NB4 (cell line): ENCODE results near the gene RASSF4.

Experiments used
- DNase-seq: peaks from one replicate; pipeline ENCODE4 v3.0.0; 2010; ENCODE audit warnings: low read depth
- H3K4me3 ChIP-seq: one replicate; pipeline ENCODE4 v1.5.1; 2011; ENCODE audit warnings: mild to moderate bottlenecking, low read depth, low read length, moderate library complexity
- MYC ChIP-seq: IDR thresholded peaks from 2 replicates; pipeline ENCODE4 v1.6.1; 2011; ENCODE audit warnings: low read depth, low read length
- POLR2A ChIP-seq: IDR thresholded peaks from 2 replicates; pipeline ENCODE4 v1.6.1; 2011; ENCODE audit warnings: mild to moderate bottlenecking; ENCODE audit not compliant: insufficient read length; ENCODE audit errors: extremely low read depth
- TF ChIP-seq, protein P1 (sequence below): IDR thresholded peaks from one replicate; pipeline ENCODE4 v1.5.1; 2012; ENCODE audit warnings: low read depth, low read length
- TF ChIP-seq, protein P2 (sequence below): IDR thresholded peaks from 2 replicates; pipeline ENCODE4 v1.6.1; 2011; ENCODE audit warnings: low read depth, low read length

RASSF4 gene

DNA sequence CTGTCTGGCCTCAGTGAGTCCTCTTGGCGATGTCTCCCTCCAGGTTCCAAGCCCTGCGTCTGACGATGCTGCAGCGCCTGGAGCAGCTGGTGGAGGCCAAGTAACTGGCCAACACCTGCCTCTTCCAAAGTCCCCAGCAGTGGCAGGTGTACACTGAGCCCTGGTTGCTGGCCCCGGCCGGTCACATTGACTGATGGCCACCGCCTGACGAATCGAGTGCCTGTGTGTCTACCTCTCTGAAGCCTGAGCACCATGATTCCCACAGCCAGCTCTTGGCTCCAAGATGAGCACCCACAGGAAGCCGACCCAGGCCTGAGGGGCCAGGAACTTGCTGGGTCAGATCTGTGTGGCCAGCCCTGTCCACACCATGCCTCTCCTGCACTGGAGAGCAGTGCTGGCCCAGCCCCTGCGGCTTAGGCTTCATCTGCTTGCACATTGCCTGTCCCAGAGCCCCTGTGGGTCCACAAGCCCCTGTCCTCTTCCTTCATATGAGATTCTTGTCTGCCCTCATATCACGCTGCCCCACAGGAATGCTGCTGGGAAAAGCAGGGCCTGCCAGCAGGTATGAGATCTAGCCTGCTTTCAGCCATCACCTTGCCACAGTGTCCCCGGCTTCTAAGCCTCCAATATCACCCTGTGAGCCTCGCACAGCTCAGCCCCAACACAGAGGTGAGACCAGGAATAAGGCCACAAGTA lies 33.8 kb downstream of the RASSF4 start:
- TF ChIP-seq, protein P1, sequence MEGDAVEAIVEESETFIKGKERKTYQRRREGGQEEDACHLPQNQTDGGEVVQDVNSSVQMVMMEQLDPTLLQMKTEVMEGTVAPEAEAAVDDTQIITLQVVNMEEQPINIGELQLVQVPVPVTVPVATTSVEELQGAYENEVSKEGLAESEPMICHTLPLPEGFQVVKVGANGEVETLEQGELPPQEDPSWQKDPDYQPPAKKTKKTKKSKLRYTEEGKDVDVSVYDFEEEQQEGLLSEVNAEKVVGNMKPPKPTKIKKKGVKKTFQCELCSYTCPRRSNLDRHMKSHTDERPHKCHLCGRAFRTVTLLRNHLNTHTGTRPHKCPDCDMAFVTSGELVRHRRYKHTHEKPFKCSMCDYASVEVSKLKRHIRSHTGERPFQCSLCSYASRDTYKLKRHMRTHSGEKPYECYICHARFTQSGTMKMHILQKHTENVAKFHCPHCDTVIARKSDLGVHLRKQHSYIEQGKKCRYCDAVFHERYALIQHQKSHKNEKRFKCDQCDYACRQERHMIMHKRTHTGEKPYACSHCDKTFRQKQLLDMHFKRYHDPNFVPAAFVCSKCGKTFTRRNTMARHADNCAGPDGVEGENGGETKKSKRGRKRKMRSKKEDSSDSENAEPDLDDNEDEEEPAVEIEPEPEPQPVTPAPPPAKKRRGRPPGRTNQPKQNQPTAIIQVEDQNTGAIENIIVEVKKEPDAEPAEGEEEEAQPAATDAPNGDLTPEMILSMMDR = no peak
- TF ChIP-seq MYC (no peak), POLR2A (no peak)
- TF ChIP-seq, protein P2, sequence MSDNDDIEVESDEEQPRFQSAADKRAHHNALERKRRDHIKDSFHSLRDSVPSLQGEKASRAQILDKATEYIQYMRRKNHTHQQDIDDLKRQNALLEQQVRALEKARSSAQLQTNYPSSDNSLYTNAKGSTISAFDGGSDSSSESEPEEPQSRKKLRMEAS = no peak
- no peak for DNase-seq
- no peak overlapping the region for H3K4me3 ChIP-seq

DNA sequence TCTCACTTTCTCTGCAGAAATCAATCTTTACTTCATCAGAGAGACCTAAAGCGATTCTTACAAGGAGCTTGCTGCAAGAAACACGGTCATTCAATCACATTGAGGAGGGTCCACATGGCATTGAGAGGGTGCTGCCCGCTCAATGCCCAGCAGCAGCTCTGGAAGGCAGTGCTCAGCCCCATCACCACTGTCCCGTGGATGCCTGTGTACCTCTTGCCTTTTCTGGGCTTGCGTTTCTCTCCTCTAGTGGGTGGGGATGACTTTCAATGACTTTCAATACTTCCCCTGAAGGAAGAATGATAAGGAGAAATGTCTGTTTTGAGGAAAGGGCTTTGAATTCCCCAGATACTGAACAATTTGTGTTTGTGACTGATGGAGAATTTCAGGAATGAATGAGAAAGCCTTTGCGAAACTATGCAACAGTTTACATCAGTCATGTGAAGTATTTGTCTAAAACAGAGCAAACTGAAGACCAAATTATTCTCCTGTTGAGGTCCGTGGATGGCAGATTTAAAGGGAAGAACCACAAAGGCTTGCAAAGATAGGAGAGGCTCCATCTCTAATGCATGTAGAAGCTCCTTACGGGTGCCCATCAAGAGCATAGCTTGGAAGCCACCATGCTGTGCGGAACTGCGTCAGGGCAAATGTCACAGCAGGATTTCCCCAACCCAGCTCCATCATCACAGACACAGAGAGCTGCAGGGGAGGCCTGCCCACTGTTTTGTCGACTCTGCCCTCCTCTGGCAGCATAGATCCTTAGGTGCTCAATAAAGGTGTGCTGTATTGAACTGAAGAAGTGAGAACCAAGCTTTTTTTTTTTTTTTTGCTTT lies 34.5 kb downstream of the RASSF4 start:
- no peak for DNase-seq
- TF ChIP-seq, protein P1 = no peak
- TF ChIP-seq POLR2A (no peak), MYC (no peak)
- TF ChIP-seq, protein P2 = no peak
- no peak overlapping the region for H3K4me3 ChIP-seq

DNA sequence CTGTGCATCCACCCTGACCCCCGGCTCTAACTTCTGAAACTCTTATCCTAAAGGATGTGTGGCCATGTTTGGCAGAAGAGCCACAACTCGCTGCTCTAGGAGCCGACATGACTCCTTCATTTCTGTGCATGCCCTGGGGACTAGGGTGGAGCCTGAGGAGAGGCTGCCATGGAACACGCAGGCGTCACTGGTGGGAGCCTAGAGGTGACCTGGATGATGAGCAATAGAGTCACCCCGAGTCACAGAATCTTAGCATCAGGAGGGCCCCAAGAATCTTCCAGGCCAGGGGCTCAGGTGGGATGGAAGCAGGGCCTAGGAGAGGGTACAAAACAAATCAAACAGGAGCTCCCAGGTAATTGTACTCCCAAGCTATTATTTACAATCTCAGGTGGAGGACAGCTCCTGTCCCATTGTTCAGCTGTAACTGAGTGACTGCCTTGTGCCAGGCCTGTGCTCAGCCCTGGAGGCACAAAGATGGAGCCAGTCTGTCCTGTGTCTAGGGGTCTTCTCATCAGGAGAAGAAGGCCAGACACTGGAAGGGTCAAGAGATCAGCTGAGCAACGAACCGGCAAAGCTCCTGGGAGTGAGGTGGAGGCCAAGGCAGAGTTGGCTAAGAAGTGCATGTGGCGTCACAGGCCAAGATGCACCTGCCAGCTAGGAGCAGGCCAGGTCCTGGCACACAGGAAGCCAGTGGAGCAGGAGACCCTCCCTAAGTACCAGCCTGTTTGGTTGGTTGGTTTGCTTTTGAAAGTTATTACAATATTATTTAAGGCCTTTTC lies 35.3 kb downstream of the RASSF4 start:
- no peak for DNase-seq
- TF ChIP-seq MYC (no peak), POLR2A (no peak)
- TF ChIP-seq, protein P1 = no peak
- TF ChIP-seq, protein P2 = no peak
- H3K4me3 ChIP-seq = no peak overlapping the region

DNA sequence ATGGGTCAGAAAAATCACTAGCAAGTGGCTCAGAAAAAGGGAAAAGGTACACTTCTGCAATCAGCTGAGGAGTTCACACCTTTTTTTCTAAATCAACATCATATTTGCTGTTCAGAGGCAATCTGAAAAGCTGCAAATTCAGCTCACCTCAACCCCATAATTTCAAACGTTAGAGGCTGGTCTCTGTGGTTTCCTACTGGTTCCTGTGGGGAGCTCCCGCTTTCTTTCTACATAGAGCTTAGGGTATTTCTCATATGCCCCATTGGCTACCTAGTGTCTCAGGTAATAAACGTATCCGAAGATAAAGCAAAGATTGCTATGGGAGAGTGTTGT lies 35.9 kb downstream of the RASSF4 start:
- no peak for TF ChIP-seq POLR2A
- TF ChIP-seq MYC = no peak
- TF ChIP-seq, protein P2 = no peak
- TF ChIP-seq, protein P1 = no peak
- no peak overlapping the region for H3K4me3 ChIP-seq
- DNase-seq = peak; percentile 68

DNA sequence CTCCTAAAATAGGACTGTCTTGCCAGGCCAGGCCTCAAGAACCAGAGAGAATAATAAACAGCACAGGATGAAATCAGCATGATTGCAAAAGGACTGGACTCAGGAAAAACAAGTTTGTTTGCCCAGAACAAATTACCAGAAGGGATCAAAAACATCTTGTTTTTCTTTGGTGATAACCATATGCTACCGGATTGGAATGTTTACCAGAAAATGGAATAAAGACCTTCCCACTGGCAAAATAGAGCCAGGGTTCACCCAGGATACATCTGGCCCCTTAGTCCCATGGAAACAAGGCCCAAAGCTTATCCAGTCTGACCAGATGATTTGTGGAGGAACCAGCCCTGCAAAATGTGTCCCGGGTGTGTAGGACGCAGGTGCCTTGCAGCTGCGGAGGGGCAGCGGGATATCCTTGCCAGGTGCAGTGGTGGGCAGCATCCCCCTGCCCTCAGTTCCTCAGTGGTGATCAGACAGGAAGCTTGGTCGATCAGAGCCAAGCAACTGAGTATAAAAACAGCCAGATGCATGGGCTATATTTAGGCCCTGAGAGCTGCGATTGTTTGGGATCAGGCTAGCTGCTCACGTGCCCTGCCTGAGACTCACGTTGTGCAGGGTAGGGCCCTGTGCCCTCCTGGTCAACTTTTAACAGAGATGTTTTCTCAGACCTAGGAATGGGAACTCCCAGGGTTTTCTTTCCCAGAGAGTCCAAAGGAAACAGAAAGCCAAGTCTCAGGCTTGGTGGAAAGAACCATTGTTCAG lies 36.5 kb downstream of the RASSF4 start:
- no peak overlapping the region for H3K4me3 ChIP-seq

More for the DNA sequence above, 36.5 kb downstream of the RASSF4 start:
- DNase-seq = peak; percentile 59
- TF ChIP-seq POLR2A = no peak
- TF ChIP-seq, protein P2 = peak; percentile 28; the same call in 1 of the 2 replicates
- TF ChIP-seq, protein P1 = no peak
